K562 (cell line): ENCODE results near the gene ANO8. TPM values are rescaled to one million over a fixed set of nuclear protein-coding genes. Genes with fewer than 3 reads are reported as not detected.

Experiments
- ATAC-seq: fragments of 200-7000 bp; cut with Tn5 transposase; 3 replicates; pipeline ENCODE4 v1.9.1; 2020; ENCODE audit warnings: moderate library complexity
- BruUV-seq: library from RNA; stranded (reverse); fragments of 400-500 nt; replicated peaks from 2 replicates; lab custom pipeline; 2021; lab: Mats Ljungman, UMichigan
- CTCF ChIA-PET: fragments of 300-600 bp; formaldehyde crosslinking; extraction: SDS; loops from one replicate; lab custom pipeline; 2021; ENCODE audit warnings: low intra/inter-chr PET ratio; lab: Yijun Ruan, JAX
- POLR2A ChIA-PET: fragments of 300-600, 350-650 bp; sonication (Branson Sonifier 250); formaldehyde crosslinking; extraction: SDS; loops from one replicate; lab custom pipeline; 2021; ENCODE audit warnings: antibody characterized with exemption, inconsistent platforms; lab: Yijun Ruan, JAX
- DNase-seq, 4 experiments: peaks; one replicate each; pipeline versions ENCODE4 v3.0.0 to v3.0.0-alpha.2; 2011 to 2018; ENCODE audit warnings: low spot score in 3 of 4, mixed read lengths in 3 of 4; ENCODE audit errors: extremely low read depth in 1 of 4
- FAIRE-seq: peaks from 2 replicates; lab custom pipeline; 2011; peaks lifted over from hg19 to GRCh38; lab: Jason Lieb, UNC
- H2AFZ ChIP-seq: 2 replicates; pipeline ENCODE4 v1.6.0; 2011; ENCODE audit warnings: low read depth, low read length, control low read depth, inconsistent platforms
- H3K27ac ChIP-seq: fragments of 200-600 bp; 3 replicates; pipeline ENCODE4 v1.8.0; 2011; ENCODE audit warnings: low read depth, mild to moderate bottlenecking, control low read depth, inconsistent platforms, low read length, moderate library complexity, mixed read lengths; ENCODE audit errors: extremely low read depth
- H3K27me3 ChIP-seq, 2 experiments: fragments of 300-600 bp in 1 of 2; 2 replicates in 1 of 2; 3 replicates in 1 of 2; pipeline versions ENCODE4 v1.6.0 to v1.8.0; 2011; ENCODE audit warnings: inconsistent platforms in 2 of 2, low read length in 2 of 2, mild to moderate bottlenecking in 1 of 2, mixed read lengths in 1 of 2, moderate library complexity in 1 of 2; ENCODE audit not compliant: control insufficient read depth in 2 of 2, insufficient read depth in 2 of 2
- H3K36me3 ChIP-seq: fragments of 300-600 bp; 3 replicates; pipeline ENCODE4 v1.8.0; 2011; ENCODE audit warnings: mild to moderate bottlenecking, low read length, inconsistent platforms; ENCODE audit not compliant: control insufficient read depth, insufficient read depth
- H3K4me1 ChIP-seq, 2 experiments: fragments of 200-600 bp in 1 of 2; replicated peaks in 1 of 2; 2 replicates in 1 of 2; 3 replicates in 1 of 2; pipeline versions ENCODE4 v1.5.1 to v1.8.0; 2011; ENCODE audit warnings: inconsistent platforms in 2 of 2, low read length in 2 of 2, mild to moderate bottlenecking in 1 of 2, mixed read lengths in 1 of 2, moderate library complexity in 1 of 2; ENCODE audit not compliant: control insufficient read depth in 2 of 2, insufficient read depth in 2 of 2
- H3K4me2 ChIP-seq: 2 replicates; pipeline ENCODE4 v1.6.1; 2011; ENCODE audit warnings: low read length, control low read depth, inconsistent platforms, mixed read lengths; ENCODE audit not compliant: insufficient read depth
- H3K4me3 ChIP-seq: fragments of 200-600 bp; sonication (generic), shearing (Covaris generic); 2 replicates; pipeline ENCODE4 v1.5.1; 2016; ENCODE audit warnings: control low read depth, inconsistent platforms
- H3K79me2 ChIP-seq: fragments of 200-600 bp; 3 replicates; pipeline ENCODE4 v1.8.0; 2011; ENCODE audit warnings: low read length, inconsistent platforms; ENCODE audit not compliant: control insufficient read depth, insufficient read depth
- H3K9ac ChIP-seq, 2 experiments: 2 replicates each; pipeline versions ENCODE4 v1.6.0 to v1.6.1; 2011; ENCODE audit warnings: low read depth in 2 of 2, low read length in 2 of 2, control low read depth in 1 of 2, inconsistent platforms in 1 of 2, mild to moderate bottlenecking in 1 of 2, mixed read lengths in 1 of 2; ENCODE audit not compliant: insufficient read depth in 1 of 2
- H3K9me1 ChIP-seq: one replicate; pipeline ENCODE4 v1.6.0; 2011; ENCODE audit warnings: inconsistent platforms, mild to moderate bottlenecking, low read length, moderate library complexity; ENCODE audit not compliant: control insufficient read depth, insufficient read depth
- H3K9me3 ChIP-seq: replicated peaks from 2 replicates; pipeline ENCODE4 v1.5.1; 2011; ENCODE audit warnings: low read depth, low read length, inconsistent platforms; ENCODE audit not compliant: control insufficient read depth, insufficient read depth
- H4K20me1 ChIP-seq: replicated peaks from 2 replicates; pipeline ENCODE4 v1.6.1; 2011; ENCODE audit warnings: low read length, inconsistent platforms, mixed read lengths; ENCODE audit not compliant: control insufficient read depth, insufficient read depth
- DPF2 ChIP-seq: fragments of 450-650 bp; IDR thresholded peaks from 2 replicates; pipeline ENCODE4 v1.6.1; 2016
- ELF1 ChIP-seq: fragments of 200-800 bp; sonication (Bioruptor generic); IDR thresholded peaks from 2 replicates; pipeline ENCODE4 v1.6.1; 2016; ENCODE audit warnings: missing genetic modification characterization, missing compliant biosample characterization
- RBFOX2 ChIP-seq: fragments of 200-400 bp; formaldehyde crosslinking; IDR thresholded peaks from 2 replicates; pipeline ENCODE4 v1.6.1; 2017; ENCODE audit warnings: low read depth, mild to moderate bottlenecking, low read length, moderate library complexity
- RFX5 ChIP-seq: IDR thresholded peaks from 2 replicates; pipeline ENCODE4 v1.6.1; 2011; ENCODE audit warnings: low read depth, mild to moderate bottlenecking, improper control_type of control experiment, low read length
- SMARCA5 ChIP-seq: fragments of 450-650 bp; IDR thresholded peaks from 2 replicates; pipeline ENCODE4 v1.6.1; 2016
- ZNF717 ChIP-seq: fragments of 250-450 bp; sonication (Bioruptor Pico); IDR thresholded peaks from 2 replicates; pipeline ENCODE4 v1.5.0; 2021
- WGBS: fragments of 100-300 bp; shearing (Covaris generic); methylation state at CpG from one replicate; pipeline ENCODE4 v1.1.6; 2016; ENCODE audit warnings: low coverage, mixed read lengths; ENCODE audit not compliant: insufficient coverage; ENCODE audit errors: missing lambda C conversion rate; 5-methylcytosine and 5-hydroxymethylcytosine counted together
- in situ Hi-C: fragments of 300-500 bp; cut with MboI; formaldehyde crosslinking; loops from 4 replicates; pipeline ENCODE4 v1.15.0; 2018; ENCODE audit warnings: inconsistent platforms, mixed read lengths
- intact Hi-C: fragments of 100-400 bp; cut with micrococcal nuclease; formaldehyde crosslinking; loops from 2 replicates; pipeline ENCODE4 v1.14.2; 2022
- polyA plus RNA-seq, 8 experiments: library from polyadenylated mRNA; depleted of rRNA in 4 of 8; stranded (reverse) in 5 of 8; unstranded in 3 of 8; fragments of >200 nt; fragmentation: Nextera tagmentation in 2 of 8; fragmentation: Illumina TruSeq in 1 of 8; extraction: Ambion mirVana in 2 of 8; extraction: Trizol in 1 of 8; gene quantifications; 2 replicates each; pipeline versions ENCODE4 v1.2.1 to v1.2.3, GENCODE V29; 2011 to 2014; ENCODE audit warnings: inconsistent platforms in 1 of 8, missing spikeins in 1 of 8
- total RNA-seq, 7 experiments: library from RNA; depleted of rRNA in 6 of 7; stranded (reverse); fragments of >200 nt in 6 of 7; fragmentation: Illumina TruSeq in 2 of 7; extraction: Trizol in 2 of 7; gene quantifications; 2 replicates each; pipeline versions ENCODE4 v1.2.1 to v1.2.3, GENCODE V29; 2011 to 2021; ENCODE audit warnings: low replicate concordance in 1 of 7
- TF ChIP-seq, protein P1 (sequence below), 2 experiments: fragments of 450-650 bp; formaldehyde crosslinking in 1 of 2; IDR thresholded peaks; 2 replicates each; pipeline versions ENCODE4 v1.4.0 to v1.6.1; 2014 to 2020; ENCODE audit warnings: mild to moderate bottlenecking in 2 of 2, borderline replicate concordance in 1 of 2, low read depth in 1 of 2

ANO8 gene
- total and polyA plus RNA-seq, 9 of the 15 experiments (the other 6 are each of a cell fraction or from before 2014, with no cell fraction given), result 0.07 to 7.6 (median 2.3) TPM; not detected in 1

DNA sequence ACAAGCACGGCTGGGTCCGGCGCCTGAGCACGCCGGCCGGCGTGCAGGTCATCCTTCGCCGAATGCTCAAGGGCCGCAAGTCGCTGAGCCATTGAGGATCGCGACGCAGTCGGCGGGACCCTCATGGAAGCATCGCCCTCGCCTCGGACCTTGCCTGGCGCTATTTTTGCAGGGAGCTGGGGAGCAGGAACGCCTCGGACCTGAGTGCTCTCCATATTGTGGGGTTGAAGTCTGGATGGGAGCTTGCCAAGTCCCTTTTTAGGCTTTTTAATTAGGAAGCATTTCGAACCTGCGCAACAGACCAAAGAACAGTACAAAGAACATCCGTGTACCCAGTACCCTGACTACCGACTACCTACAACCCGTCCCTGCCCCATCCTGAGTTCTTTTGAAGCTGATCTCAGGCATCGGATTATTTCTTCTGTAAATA, 28.4 kb downstream of the ANO8 start (continued):
- peak; percentile 10 for TF ChIP-seq RBFOX2

DNA sequence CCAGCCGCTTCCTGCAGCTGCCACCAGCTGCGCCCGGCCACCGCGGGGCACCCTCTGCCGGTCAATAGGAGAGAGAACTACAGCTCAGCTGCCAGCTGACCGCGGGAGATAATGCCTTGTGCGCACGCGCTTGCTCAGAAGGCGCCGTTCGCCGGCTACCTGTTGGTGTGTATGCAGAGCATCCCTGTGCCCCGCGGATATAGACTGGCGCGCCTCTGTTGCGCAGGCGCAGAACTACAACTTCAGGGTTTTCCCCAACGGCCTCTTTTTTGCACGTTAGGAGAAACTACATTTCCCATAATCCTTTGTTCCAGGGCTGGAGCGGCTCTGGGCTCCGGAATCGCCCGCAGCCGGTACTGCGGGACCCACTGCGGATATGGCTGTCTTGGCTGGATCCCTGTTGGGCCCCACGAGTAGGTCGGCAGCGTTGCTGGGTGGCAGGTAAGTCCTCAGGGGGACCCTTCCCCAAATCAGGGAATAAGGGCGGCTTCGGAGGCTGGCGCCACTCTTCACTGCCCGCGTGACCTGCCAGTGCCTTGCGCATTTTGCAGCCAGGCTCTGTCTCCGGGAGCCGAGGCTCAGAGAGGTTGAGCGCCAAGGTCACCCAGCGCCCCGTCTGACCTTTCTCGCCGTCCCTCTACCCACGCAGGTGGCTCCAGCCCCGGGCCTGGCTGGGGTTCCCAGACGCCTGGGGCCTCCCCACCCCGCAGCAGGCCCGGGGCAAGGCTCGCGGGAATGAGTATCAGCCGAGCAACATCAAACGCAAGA, 29.0 kb downstream of the ANO8 start, which contains the start of gene MRPL34:
TSS of gene MRPL34 (plus strand) at position 356 of the 768 bp plus-strand sequence. CDS start at position 377, 21 bp downstream.
- peak within 1 kb of the TSS; percentile 86 for H3K27ac ChIP-seq
- TSS peak; percentile 79 for BruUV-seq
- H3K9me1 ChIP-seq, result no peaks in the 10 kb centered on the region
- peak within 1 kb of the TSS; percentile 94 for H3K4me2 ChIP-seq
- peaks cover 13% of the 10 kb centered on the region for H3K36me3 ChIP-seq
- peak within 1 kb of the TSS; percentile 84 to 94 for H3K9ac ChIP-seq
- H3K9me3 ChIP-seq, result no peaks in the 10 kb centered on the region
- POLR2A ChIA-PET, result interaction anchor here (0.6 to 7.7 kb wide), 8 partner anchors 12 to 1654 kb away, joined by 3 to 78 read pairs (median 4); partner anchors contain the start of genes ANO8, BABAM1 and JUND
- H3K79me2 ChIP-seq, result peaks cover 45% of the 10 kb centered on the region
- CTCF ChIA-PET, result interaction anchor here (0.8 to 1.1 kb wide), 2 partner anchors 29 to 85 kb away, joined by 3 read pairs; partner anchors contain the start of gene ANO8
- intact Hi-C loops (loop anchor here (1.0 kb wide), 1 partner anchor 11 kb away; no protein-coding TSS in a partner anchor), in situ Hi-C loops (no loop called here)
- peaks cover 31 to 74% of the 10 kb centered on the region in 2 experiments; a peak in 4 of 5 replicates for H3K4me1 ChIP-seq
- H2AFZ ChIP-seq, result peak within 1 kb of the TSS; percentile 88
- FAIRE-seq (peak; percentile 95), DNase-seq (peak; percentile 70 to 99 (median 81)), ATAC-seq (peak; percentile 65)
- peak within 1 kb of the TSS; percentile 58 for H3K4me3 ChIP-seq
- 0 out of 2 replicates have a peak, but pooled peaks cover 5% of the 10 kb centered on the region for H4K20me1 ChIP-seq
- under 1% methylated on average over 55 of the region's 55 CpGs for WGBS
- H3K27me3 ChIP-seq, result no peaks in the 10 kb centered on the region
- TF ChIP-seq ZNF717 (CRISPR knock-in tag) (no peak), SMARCA5 (0 out of 2 replicates have a peak, but pooled peaks have one; percentile 11), ELF1 (tag) (peak; percentile 54; the same call in 1 of the 2 replicates), RFX5 (0 out of 2 replicates have a peak, but pooled peaks have one; percentile 12), DPF2 (0 out of 2 replicates have a peak, but pooled peaks have one; percentile 11)
- TF ChIP-seq, protein P1, sequence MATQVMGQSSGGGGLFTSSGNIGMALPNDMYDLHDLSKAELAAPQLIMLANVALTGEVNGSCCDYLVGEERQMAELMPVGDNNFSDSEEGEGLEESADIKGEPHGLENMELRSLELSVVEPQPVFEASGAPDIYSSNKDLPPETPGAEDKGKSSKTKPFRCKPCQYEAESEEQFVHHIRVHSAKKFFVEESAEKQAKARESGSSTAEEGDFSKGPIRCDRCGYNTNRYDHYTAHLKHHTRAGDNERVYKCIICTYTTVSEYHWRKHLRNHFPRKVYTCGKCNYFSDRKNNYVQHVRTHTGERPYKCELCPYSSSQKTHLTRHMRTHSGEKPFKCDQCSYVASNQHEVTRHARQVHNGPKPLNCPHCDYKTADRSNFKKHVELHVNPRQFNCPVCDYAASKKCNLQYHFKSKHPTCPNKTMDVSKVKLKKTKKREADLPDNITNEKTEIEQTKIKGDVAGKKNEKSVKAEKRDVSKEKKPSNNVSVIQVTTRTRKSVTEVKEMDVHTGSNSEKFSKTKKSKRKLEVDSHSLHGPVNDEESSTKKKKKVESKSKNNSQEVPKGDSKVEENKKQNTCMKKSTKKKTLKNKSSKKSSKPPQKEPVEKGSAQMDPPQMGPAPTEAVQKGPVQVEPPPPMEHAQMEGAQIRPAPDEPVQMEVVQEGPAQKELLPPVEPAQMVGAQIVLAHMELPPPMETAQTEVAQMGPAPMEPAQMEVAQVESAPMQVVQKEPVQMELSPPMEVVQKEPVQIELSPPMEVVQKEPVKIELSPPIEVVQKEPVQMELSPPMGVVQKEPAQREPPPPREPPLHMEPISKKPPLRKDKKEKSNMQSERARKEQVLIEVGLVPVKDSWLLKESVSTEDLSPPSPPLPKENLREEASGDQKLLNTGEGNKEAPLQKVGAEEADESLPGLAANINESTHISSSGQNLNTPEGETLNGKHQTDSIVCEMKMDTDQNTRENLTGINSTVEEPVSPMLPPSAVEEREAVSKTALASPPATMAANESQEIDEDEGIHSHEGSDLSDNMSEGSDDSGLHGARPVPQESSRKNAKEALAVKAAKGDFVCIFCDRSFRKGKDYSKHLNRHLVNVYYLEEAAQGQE (IDR thresholded peaks at IDR 0.05; ENCODE audit: borderline replicate concordance), result peak; percentile 68; the same call in 1 of the 2 replicates
- TF ChIP-seq, protein P1 (CRISPR knock-in tag; IDR thresholded peaks at IDR 0.05; ENCODE audit: low read depth), result no peak; the same call in 1 of the 2 replicates
